GM12878 (cell line): ENCODE measurements around the gene ARHGEF11. TPM values are rescaled to one million over a fixed set of nuclear protein-coding genes. Genes with fewer than 3 reads are reported as not detected.

Experiments
- ATAC-seq: fragments of 200-7000 bp; cut with Tn5 transposase; 3 replicates; pipeline ENCODE4 v1.9.1; 2020; ENCODE audit warnings: mild to moderate bottlenecking, moderate library complexity
- BruUV-seq: library from RNA; stranded (reverse); fragments of 400-500 nt; replicated peaks from 2 replicates; lab custom pipeline; 2021; lab: Mats Ljungman, UMichigan
- CTCF ChIA-PET: fragments of 300-600 bp; sonication (Branson Sonifier 250); formaldehyde crosslinking; extraction: SDS; loops from one replicate; lab custom pipeline; 2021; ENCODE audit warnings: inconsistent platforms; lab: Yijun Ruan, JAX
- POLR2A ChIA-PET: fragments of 350-600 bp; formaldehyde crosslinking; extraction: SDS; loops from one replicate; lab custom pipeline; 2021; ENCODE audit warnings: inconsistent platforms; lab: Charles Lee
- RAD21 ChIA-PET: fragments of 300-600 bp; sonication (Branson Sonifier 250); formaldehyde crosslinking; loops from one replicate; lab custom pipeline; 2023; ENCODE audit warnings: antibody characterized with exemption; ENCODE audit not compliant: unreplicated experiment; lab: Charles Lee
- SMC1A ChIA-PET: fragments of 300-600 bp; sonication (Branson Sonifier 250); formaldehyde crosslinking; loops from one replicate; lab custom pipeline; 2023; ENCODE audit not compliant: unreplicated experiment, uncharacterized antibody; lab: Charles Lee
- DNase-seq: peaks from one replicate; pipeline ENCODE4 v3.0.0-alpha.2; 2011; ENCODE audit warnings: low read depth, low spot score
- FAIRE-seq: peaks from 3 replicates; lab custom pipeline; 2011; peaks lifted over from hg19 to GRCh38; lab: Jason Lieb, UNC
- H2AFZ ChIP-seq: 2 replicates; pipeline ENCODE4 v1.6.0; 2011; ENCODE audit warnings: low read depth, low read length, control low read depth; ENCODE audit not compliant: control insufficient read depth
- H3K27ac ChIP-seq: 2 replicates; pipeline ENCODE4 v1.5.1; 2011; ENCODE audit warnings: control low read depth; ENCODE audit not compliant: control insufficient read depth, insufficient read depth
- H3K27me3 ChIP-seq, 2 experiments: replicated peaks in 1 of 2; 2 replicates each; pipeline versions ENCODE4 v1.6.0 to v1.6.1; 2011; ENCODE audit warnings: low read length in 1 of 2; ENCODE audit not compliant: control insufficient read depth in 2 of 2, insufficient read depth in 2 of 2
- H3K36me3 ChIP-seq, 2 experiments: 2 replicates each; pipeline ENCODE4 v1.5.1; 2011; ENCODE audit warnings: low read length in 1 of 2; ENCODE audit not compliant: control insufficient read depth in 2 of 2, insufficient read depth in 2 of 2
- H3K4me1 ChIP-seq: 2 replicates; pipeline ENCODE4 v1.6.1; 2011; ENCODE audit warnings: mild to moderate bottlenecking, low read length, moderate library complexity, mixed read lengths; ENCODE audit not compliant: control insufficient read depth, insufficient read depth
- H3K4me2 ChIP-seq: 2 replicates; pipeline ENCODE4 v1.6.0; 2011; ENCODE audit warnings: control low read depth; ENCODE audit not compliant: control insufficient read depth, insufficient read depth
- H3K4me3 ChIP-seq: fragments of 200-600 bp; sonication (generic); 2 replicates; pipeline ENCODE4 v1.5.1; 2016
- H3K79me2 ChIP-seq: 2 replicates; pipeline ENCODE4 v1.6.0; 2011; ENCODE audit warnings: low read length; ENCODE audit not compliant: control insufficient read depth, insufficient read depth
- H3K9ac ChIP-seq: 2 replicates; pipeline ENCODE4 v1.8.0; 2011; ENCODE audit warnings: low read length, control low read depth, mixed read lengths; ENCODE audit not compliant: control insufficient read depth, insufficient read depth
- H3K9me3 ChIP-seq: replicated peaks from 3 replicates; pipeline ENCODE4 v1.5.1; 2011; ENCODE audit warnings: mild to moderate bottlenecking, low read length; ENCODE audit not compliant: control insufficient read depth, insufficient read depth
- H4K20me1 ChIP-seq: 2 replicates; pipeline ENCODE4 v1.6.0; 2011; ENCODE audit not compliant: control insufficient read depth, insufficient read depth
- CUX1 ChIP-seq: IDR thresholded peaks from 2 replicates; pipeline ENCODE4 v1.6.1; 2012; ENCODE audit warnings: improper control_type of control experiment, low read depth, low read length; ENCODE audit not compliant: insufficient replicate concordance
- POLR2AphosphoS2 ChIP-seq: IDR thresholded peaks from 2 replicates; pipeline ENCODE4 v1.6.1; 2011; ENCODE audit warnings: low read depth, mild to moderate bottlenecking, low read length, improper control_type of control experiment, moderate library complexity
- WGBS: methylation state at CpG from one replicate; pipeline ENCODE4 v1.1.6; 2016; ENCODE audit warnings: low lambda C conversion rate; ENCODE audit not compliant: insufficient replicate concordance, insufficient coverage; ENCODE audit errors: missing lambda C conversion rate; 5-methylcytosine and 5-hydroxymethylcytosine counted together
- in situ Hi-C: fragments of 300-500 bp; cut with MboI; formaldehyde crosslinking; loops from 9 replicates; pipeline ENCODE4 v1.14.3; 2018; ENCODE audit warnings: mixed read lengths
- intact Hi-C: fragments of 100-400 bp; cut with micrococcal nuclease; formaldehyde crosslinking; loops from one replicate; pipeline ENCODE4 v1.14.2; 2022; ENCODE audit not compliant: unreplicated experiment
- polyA plus RNA-seq, 11 experiments: library from polyadenylated mRNA; depleted of rRNA in 4 of 11; unstranded in 6 of 11; stranded (reverse) in 5 of 11; fragments of >200 nt; fragmentation: Nextera tagmentation in 4 of 11; fragmentation: Illumina TruSeq in 1 of 11; extraction: Ambion mirVana in 4 of 11; extraction: Trizol in 1 of 11; gene quantifications; 1 replicate in 1 of 11; 2 replicates in 10 of 11; pipeline versions ENCODE4 v1.2.1 to v1.2.3, GENCODE V29; 2011 to 2016; ENCODE audit warnings: inconsistent platforms in 2 of 11, missing spikeins in 2 of 11, low read depth in 1 of 11
- total RNA-seq, 4 experiments: library from RNA; depleted of rRNA in 3 of 4; stranded (reverse); fragments of >200 nt in 3 of 4; fragmentation: Illumina TruSeq in 1 of 4; extraction: Trizol in 1 of 4; gene quantifications; 2 replicates each; pipeline versions ENCODE4 v1.2.1 to v1.2.3, GENCODE V29; 2013 to 2021
- TF ChIP-seq, protein P1 (sequence below): fragments of 450-650 bp; IDR thresholded peaks from 2 replicates; pipeline ENCODE4 v1.6.1; 2016; ENCODE audit warnings: mild to moderate bottlenecking

The ARHGEF11 gene
- total and polyA plus RNA-seq, 10 of the 15 experiments (the other 5 are each of a cell fraction or from before 2014, with no cell fraction given) = 0.05 to 12.7 (median 1.8) TPM

DNA sequence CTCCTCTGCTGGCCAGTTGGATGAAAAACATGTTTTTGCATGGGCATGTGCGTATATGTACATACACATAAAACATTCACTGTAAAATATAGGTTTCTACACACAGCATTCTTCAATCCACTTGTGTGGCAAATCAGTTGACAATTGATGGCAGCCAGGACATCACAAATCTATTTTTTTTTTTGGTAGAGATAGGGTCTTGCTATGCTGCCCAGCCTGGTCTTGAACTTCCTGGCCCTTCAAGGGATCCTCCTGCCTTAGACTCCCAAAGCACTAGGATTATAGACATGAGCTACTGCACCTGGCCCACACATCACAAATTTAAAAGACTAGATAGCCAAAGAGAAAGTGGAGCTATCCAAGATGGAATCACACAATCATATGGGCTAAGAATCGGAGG lies 39.6 kb downstream of the ARHGEF11 start (continued):
- TF ChIP-seq, protein P1, sequence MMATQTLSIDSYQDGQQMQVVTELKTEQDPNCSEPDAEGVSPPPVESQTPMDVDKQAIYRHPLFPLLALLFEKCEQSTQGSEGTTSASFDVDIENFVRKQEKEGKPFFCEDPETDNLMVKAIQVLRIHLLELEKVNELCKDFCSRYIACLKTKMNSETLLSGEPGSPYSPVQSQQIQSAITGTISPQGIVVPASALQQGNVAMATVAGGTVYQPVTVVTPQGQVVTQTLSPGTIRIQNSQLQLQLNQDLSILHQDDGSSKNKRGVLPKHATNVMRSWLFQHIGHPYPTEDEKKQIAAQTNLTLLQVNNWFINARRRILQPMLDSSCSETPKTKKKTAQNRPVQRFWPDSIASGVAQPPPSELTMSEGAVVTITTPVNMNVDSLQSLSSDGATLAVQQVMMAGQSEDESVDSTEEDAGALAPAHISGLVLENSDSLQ = no peak
- no peak for TF ChIP-seq POLR2AphosphoS2
- TF ChIP-seq, all 136 proteins: peak for 0

- 8% methylated on average over 3 of the region's 3 CpGs for WGBS
- SMC1A ChIA-PET = no interaction called here
- H3K27me3 ChIP-seq = no peaks in the 10 kb centered on the region
- CTCF ChIA-PET = interaction anchor here (1.4 kb wide), 1 partner anchor 11 kb away, joined by 3 read pairs; no protein-coding TSS in a partner anchor
- FAIRE-seq (no peak), DNase-seq (no peak), ATAC-seq (no peak)
- in situ Hi-C loops (no loop called here), intact Hi-C loops (no loop called here)
- no peaks in the 10 kb centered on the region for H3K36me3 ChIP-seq
- H3K4me2 ChIP-seq = no peak overlapping the region
- no peak overlapping the region for H2AFZ ChIP-seq
- no peak for TF ChIP-seq CUX1
- no peaks in the 10 kb centered on the region for H3K79me2 ChIP-seq
- BruUV-seq = no TSS peak
- POLR2A ChIA-PET = interaction anchor here (0.7 kb wide), 1 partner anchor 233 kb away, joined by 3 read pairs; no protein-coding TSS in a partner anchor
- no peaks in the 10 kb centered on the region for H3K4me1 ChIP-seq
- no peaks in the 10 kb centered on the region; the same call in 1 of the 2 replicates for H4K20me1 ChIP-seq
- H3K9me3 ChIP-seq = no peaks in the 10 kb centered on the region
- H3K27ac ChIP-seq = no peak overlapping the region
- RAD21 ChIA-PET = no interaction called here
- no peak overlapping the region for H3K4me3 ChIP-seq
- H3K9ac ChIP-seq = no peak overlapping the region
Observed at GRCh38 chr1:157004806-157005205, 40.7 kb downstream of the ARHGEF11 start.
